RWPE2 (cell line): ENCODE measurements around the gene PCDHGA6.
"Not testable (repeated sequence)": the region's sequence is repeated elsewhere in the genome, so short reads cannot be mapped to it uniquely, and the experiment has no call there.

Experiments
- ATAC-seq: fragments of 200-7000 bp; cut with Tn5 transposase; 3 replicates; pipeline ENCODE4 v1.9.1; 2021; ENCODE audit warnings: low read depth
- DNase-seq: peaks from one replicate; pipeline ENCODE4 v3.0.0-alpha.2; 2020; ENCODE audit warnings: low spot score
- H3K27ac ChIP-seq: fragments of 450-650 bp; 2 replicates; pipeline ENCODE4 v1.5.1; 2017; ENCODE audit warnings: mild to moderate bottlenecking; ENCODE audit not compliant: poor library complexity, severe bottlenecking
- H3K27me3 ChIP-seq: fragments of 250-450 bp; sonication (Bioruptor Pico); 2 replicates; pipeline ENCODE4 v1.5.1; 2021; ENCODE audit warnings: mild to moderate bottlenecking, moderate library complexity; ENCODE audit not compliant: insufficient read depth, poor library complexity, severe bottlenecking
- H3K36me3 ChIP-seq: fragments of 250-450 bp; sonication (Bioruptor Pico); 2 replicates; pipeline ENCODE4 v1.5.1; 2020; ENCODE audit warnings: low read depth, mild to moderate bottlenecking, moderate library complexity
- H3K4me1 ChIP-seq: fragments of 250-450 bp; sonication (Bioruptor Pico); 2 replicates; pipeline ENCODE4 v1.5.1; 2021; ENCODE audit warnings: mild to moderate bottlenecking, moderate library complexity; ENCODE audit not compliant: insufficient read depth, poor library complexity, severe bottlenecking
- H3K4me3 ChIP-seq: fragments of 250-450 bp; sonication (Bioruptor Pico); 2 replicates; pipeline ENCODE4 v1.5.1; 2021; ENCODE audit warnings: mild to moderate bottlenecking, moderate library complexity; ENCODE audit not compliant: severe bottlenecking
- H3K9me3 ChIP-seq: fragments of 250-450 bp; sonication (Bioruptor Pico); 2 replicates; pipeline ENCODE4 v1.5.1; 2021; ENCODE audit warnings: mild to moderate bottlenecking, moderate library complexity; ENCODE audit not compliant: severe bottlenecking
- TF ChIP-seq, protein P1 (sequence below): fragments of 450-650 bp; IDR thresholded peaks from one replicate; pipeline ENCODE4 v1.5.1; 2017; ENCODE audit warnings: mild to moderate bottlenecking, moderate library complexity; ENCODE audit not compliant: poor library complexity, severe bottlenecking

PCDHGA6 gene

GRCh38 chr5:141392429-141393198 lies 18.9 kb downstream of the PCDHGA6 start, which contains the start of gene PCDHGA8:
TSS of gene PCDHGA8 (plus strand) at chr5:141392633. CDS start at chr5:141392814, 181 bp downstream.
- H3K9me3 ChIP-seq = peaks cover 48% of the 10 kb centered on the region
- peaks cover 5% of the 10 kb centered on the region for H3K36me3 ChIP-seq
- TF ChIP-seq, protein P1, sequence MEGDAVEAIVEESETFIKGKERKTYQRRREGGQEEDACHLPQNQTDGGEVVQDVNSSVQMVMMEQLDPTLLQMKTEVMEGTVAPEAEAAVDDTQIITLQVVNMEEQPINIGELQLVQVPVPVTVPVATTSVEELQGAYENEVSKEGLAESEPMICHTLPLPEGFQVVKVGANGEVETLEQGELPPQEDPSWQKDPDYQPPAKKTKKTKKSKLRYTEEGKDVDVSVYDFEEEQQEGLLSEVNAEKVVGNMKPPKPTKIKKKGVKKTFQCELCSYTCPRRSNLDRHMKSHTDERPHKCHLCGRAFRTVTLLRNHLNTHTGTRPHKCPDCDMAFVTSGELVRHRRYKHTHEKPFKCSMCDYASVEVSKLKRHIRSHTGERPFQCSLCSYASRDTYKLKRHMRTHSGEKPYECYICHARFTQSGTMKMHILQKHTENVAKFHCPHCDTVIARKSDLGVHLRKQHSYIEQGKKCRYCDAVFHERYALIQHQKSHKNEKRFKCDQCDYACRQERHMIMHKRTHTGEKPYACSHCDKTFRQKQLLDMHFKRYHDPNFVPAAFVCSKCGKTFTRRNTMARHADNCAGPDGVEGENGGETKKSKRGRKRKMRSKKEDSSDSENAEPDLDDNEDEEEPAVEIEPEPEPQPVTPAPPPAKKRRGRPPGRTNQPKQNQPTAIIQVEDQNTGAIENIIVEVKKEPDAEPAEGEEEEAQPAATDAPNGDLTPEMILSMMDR = no peak
- H3K4me1 ChIP-seq = no peaks in the 10 kb centered on the region
- H3K27ac ChIP-seq = no peak within 1 kb of the TSS
- no peak within 1 kb of the TSS for H3K4me3 ChIP-seq
- no peak for DNase-seq
- no peak for ATAC-seq
- H3K27me3 ChIP-seq = peaks cover 8% of the 10 kb centered on the region

- H3K27ac ChIP-seq = no peak overlapping the region
- TF ChIP-seq, protein P1 = no peak
- no peak overlapping the region for H3K4me3 ChIP-seq
- no peak for DNase-seq
- H3K4me1 ChIP-seq = no peaks in the 10 kb centered on the region
- peaks cover 5% of the 10 kb centered on the region for H3K36me3 ChIP-seq
- peaks cover 46% of the 10 kb centered on the region for H3K9me3 ChIP-seq
- peaks cover 8% of the 10 kb centered on the region for H3K27me3 ChIP-seq
- no peak for ATAC-seq
Measured at GRCh38 chr5:141393267-141393666, 19.6 kb downstream of the PCDHGA6 start.

DNA sequence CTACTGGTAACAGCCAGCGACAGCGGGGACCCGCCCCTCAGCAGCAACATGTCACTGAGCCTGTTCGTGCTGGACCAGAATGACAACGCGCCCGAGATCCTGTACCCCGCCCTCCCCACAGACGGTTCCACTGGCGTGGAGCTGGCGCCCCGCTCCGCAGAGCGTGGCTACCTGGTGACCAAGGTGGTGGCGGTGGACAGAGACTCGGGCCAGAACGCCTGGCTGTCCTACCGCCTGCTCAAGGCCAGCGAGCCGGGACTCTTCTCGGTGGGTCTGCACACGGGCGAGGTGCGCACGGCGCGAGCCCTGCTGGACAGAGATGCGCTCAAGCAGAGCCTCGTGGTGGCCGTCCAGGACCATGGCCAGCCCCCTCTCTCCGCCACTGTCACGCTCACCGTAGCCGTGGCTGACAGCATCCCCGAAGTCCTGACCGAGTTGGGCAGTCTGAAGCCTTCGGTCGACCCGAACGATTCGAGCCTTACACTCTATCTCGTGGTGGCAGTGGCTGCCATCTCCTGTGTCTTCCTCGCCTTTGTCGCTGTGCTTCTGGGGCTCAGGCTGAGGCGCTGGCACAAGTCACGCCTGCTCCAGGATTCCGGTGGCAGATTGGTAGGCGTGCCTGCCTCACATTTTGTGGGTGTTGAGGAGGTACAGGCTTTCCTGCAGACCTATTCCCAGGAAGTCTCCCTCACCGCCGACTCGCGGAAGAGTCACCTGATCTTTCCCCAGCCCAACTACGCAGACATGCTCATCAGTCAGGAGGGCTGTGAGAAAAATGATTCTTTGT lies 20.9 kb downstream of the PCDHGA6 start:
- not testable (repeated sequence) for H3K36me3 ChIP-seq, H3K4me3 ChIP-seq, ATAC-seq, H3K27ac ChIP-seq, DNase-seq, H3K4me1 ChIP-seq
- peaks cover 15% of the 10 kb centered on the region for H3K27me3 ChIP-seq
- H3K9me3 ChIP-seq = peaks cover 46% of the 10 kb centered on the region

DNA sequence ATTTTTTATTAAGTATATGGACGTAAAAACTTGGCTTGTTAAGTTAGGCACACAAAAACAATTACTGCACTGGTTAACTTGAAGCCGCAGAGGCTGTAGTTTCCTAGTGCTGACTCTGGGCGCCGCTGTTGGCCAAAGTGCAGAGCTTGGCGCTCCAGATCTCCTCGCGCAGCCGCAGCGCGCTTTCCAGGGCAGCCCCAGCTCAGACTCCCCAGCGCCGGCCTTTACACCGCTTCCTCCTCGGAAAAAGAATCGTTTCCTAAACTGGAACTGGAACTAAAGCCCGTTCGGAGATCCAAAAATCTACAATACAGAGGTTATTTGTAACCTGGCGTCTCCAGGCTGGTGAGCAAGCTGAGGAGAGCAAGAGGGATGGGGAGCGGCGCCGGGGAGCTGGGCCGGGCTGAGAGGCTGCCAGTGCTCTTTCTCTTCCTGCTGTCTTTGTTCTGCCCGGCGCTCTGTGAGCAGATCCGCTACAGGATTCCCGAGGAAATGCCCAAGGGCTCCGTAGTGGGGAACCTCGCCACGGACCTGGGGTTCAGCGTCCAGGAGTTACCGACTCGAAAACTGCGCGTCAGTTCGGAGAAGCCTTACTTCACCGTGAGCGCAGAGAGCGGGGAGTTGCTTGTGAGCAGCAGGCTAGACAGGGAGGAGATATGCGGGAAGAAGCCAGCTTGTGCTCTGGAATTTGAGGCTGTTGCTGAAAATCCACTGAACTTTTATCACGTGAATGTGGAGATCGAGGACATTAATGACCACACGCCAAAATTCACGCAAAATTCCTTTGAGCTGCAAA lies 24.3 kb downstream of the PCDHGA6 start, which contains the start of gene PCDHGB5:
TSS of gene PCDHGB5 (plus strand) at position 192 of the 796 bp plus-strand sequence. CDS start at position 373, 181 bp downstream.
- not testable (repeated sequence) for H3K27ac ChIP-seq, H3K4me1 ChIP-seq, DNase-seq
- peak; percentile 90 for ATAC-seq
- Histone ChIP-seq H3K9me3 (peaks cover 38% of the 10 kb centered on the region), H3K36me3 (peaks cover 14% of the 10 kb centered on the region), H3K4me3 (peak within 1 kb of the TSS; percentile 16), H3K27me3 (peaks cover 20% of the 10 kb centered on the region)
- TF ChIP-seq, protein P1 = peak; percentile 86

- H3K27me3 ChIP-seq = peaks cover 20% of the 10 kb centered on the region
- DNase-seq = no peak
- H3K4me1 ChIP-seq = no peaks in the 10 kb centered on the region
- ATAC-seq = no peak
- peaks cover 34% of the 10 kb centered on the region for H3K9me3 ChIP-seq
- TF ChIP-seq, protein P1 = no peak
- H3K4me3 ChIP-seq = no peak overlapping the region
- no peak overlapping the region for H3K27ac ChIP-seq
- peaks cover 14% of the 10 kb centered on the region for H3K36me3 ChIP-seq
Measured at GRCh38 chr5:141398608-141399007, 24.9 kb downstream of the PCDHGA6 start.
